ENCODE results near the gene TTC28.

DNA sequence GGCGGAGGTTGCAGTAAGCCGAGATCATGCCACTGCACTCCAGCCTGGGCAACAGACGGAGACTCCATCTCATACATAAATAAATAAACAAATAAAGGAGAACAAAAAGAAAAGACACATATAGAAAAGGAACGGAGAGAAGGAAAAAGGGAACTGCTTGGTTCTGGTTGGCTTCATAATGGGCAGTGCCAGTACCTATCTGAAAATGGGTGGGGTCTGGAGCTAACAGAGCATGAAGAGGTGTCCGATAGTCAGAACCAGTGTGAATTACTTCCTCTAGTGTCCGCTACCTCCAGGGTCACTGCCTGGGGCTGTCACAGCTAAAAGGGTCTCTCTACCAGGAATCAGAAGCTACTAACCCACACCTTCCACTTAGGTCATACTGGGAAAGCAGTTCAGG is 27.2 kb upstream of the TTC28 start:
- no peak for TF ChIP-seq POLR2A (IDR thresholded peaks at IDR 0.05)
- TF ChIP-seq, protein P1, sequence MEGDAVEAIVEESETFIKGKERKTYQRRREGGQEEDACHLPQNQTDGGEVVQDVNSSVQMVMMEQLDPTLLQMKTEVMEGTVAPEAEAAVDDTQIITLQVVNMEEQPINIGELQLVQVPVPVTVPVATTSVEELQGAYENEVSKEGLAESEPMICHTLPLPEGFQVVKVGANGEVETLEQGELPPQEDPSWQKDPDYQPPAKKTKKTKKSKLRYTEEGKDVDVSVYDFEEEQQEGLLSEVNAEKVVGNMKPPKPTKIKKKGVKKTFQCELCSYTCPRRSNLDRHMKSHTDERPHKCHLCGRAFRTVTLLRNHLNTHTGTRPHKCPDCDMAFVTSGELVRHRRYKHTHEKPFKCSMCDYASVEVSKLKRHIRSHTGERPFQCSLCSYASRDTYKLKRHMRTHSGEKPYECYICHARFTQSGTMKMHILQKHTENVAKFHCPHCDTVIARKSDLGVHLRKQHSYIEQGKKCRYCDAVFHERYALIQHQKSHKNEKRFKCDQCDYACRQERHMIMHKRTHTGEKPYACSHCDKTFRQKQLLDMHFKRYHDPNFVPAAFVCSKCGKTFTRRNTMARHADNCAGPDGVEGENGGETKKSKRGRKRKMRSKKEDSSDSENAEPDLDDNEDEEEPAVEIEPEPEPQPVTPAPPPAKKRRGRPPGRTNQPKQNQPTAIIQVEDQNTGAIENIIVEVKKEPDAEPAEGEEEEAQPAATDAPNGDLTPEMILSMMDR (IDR thresholded peaks at IDR 0.05) = no peak

Data from uterus (tissue), 2 donors.